Spleen (tissue), 7 donors: Measurements from ENCODE around the gene LRMDA.

Experiments
- CTCF ChIP-seq, 11 experiments: fragments of 200-600 bp in 7 of 11; fragments of 450-650 bp in 4 of 11; sonication (generic) in 4 of 11; IDR thresholded peaks in 8 of 11; conservative IDR thresholded peaks in 3 of 11; 1 replicate in 7 of 11; 2 replicates in 4 of 11; pipeline versions ENCODE4 v1.4.0 to v1.8.0; 2016 to 2021; ENCODE audit warnings: antibody characterized with exemption in 11 of 11, inconsistent platforms in 4 of 11, mild to moderate bottlenecking in 1 of 11
- POLR2A ChIP-seq, 3 donors: fragments of 450-650 bp; IDR thresholded peaks; one replicate each; pipeline ENCODE4 v1.5.1; 2017; ENCODE audit warnings: antibody characterized with exemption in 3 of 3, mild to moderate bottlenecking in 1 of 3
- POLR2AphosphoS5 ChIP-seq, 3 donors: sonication (generic); formaldehyde crosslinking; IDR thresholded peaks; one replicate each; pipeline ENCODE4 v1.5.1; 2017; ENCODE audit warnings: antibody characterized with exemption in 3 of 3
- donor health status: DM: no; HTN: no; CAD: no; lungs with moderate emphysema.
- donor health status: DM: no; HTN: no; CAD: no.
- donor health status: DM: no; HTN: no; CAD: no.

- TF ChIP-seq POLR2A (IDR thresholded peaks at IDR 0.05), result no peak
- TF ChIP-seq CTCF (IDR thresholded peaks at IDR 0.05 in 8 of 11, conservative IDR thresholded peaks at IDR 0.05 in 3 of 11), result no peak
- no peak for TF ChIP-seq POLR2AphosphoS5 (IDR thresholded peaks at IDR 0.05)
Observed at GRCh38 chr10:76074659-76075058, 643.2 kb downstream of the LRMDA start.
